GM12878 (cell line): ENCODE results near the gene ZMAT3. TPM values are rescaled to one million over a fixed set of nuclear protein-coding genes. Genes with fewer than 3 reads are reported as not detected.

Source experiments
- RAD21 ChIP-seq: IDR thresholded peaks from 2 replicates; pipeline ENCODE4 v1.6.1; 2011; ENCODE audit warnings: mild to moderate bottlenecking, low read depth, low read length, moderate library complexity; ENCODE audit not compliant: insufficient read depth
- polyA plus RNA-seq, 11 experiments: library from polyadenylated mRNA; depleted of rRNA in 4 of 11; unstranded in 6 of 11; stranded (reverse) in 5 of 11; fragments of >200 nt; fragmentation: Nextera tagmentation in 4 of 11; fragmentation: Illumina TruSeq in 1 of 11; extraction: Ambion mirVana in 4 of 11; extraction: Trizol in 1 of 11; gene quantifications; 1 replicate in 1 of 11; 2 replicates in 10 of 11; pipeline versions ENCODE4 v1.2.1 to v1.2.3, GENCODE V29; 2011 to 2016; ENCODE audit warnings: inconsistent platforms in 2 of 11, missing spikeins in 2 of 11, low read depth in 1 of 11
- small RNA-seq: library from RNA; depleted of rRNA; stranded (forward); fragments of <200 nt; gene quantifications from one replicate; pipeline ENCODE3, GENCODE V24; 2014
- total RNA-seq, 4 experiments: library from RNA; depleted of rRNA in 3 of 4; stranded (reverse); fragments of >200 nt in 3 of 4; fragmentation: Illumina TruSeq in 1 of 4; extraction: Trizol in 1 of 4; gene quantifications; 2 replicates each; pipeline versions ENCODE4 v1.2.1 to v1.2.3, GENCODE V29; 2013 to 2021

The ZMAT3 gene
- total and polyA plus RNA-seq, 10 of the 15 experiments (the other 5 are each of a cell fraction or from before 2014, with no cell fraction given) = 6.2 to 55.9 (median 25.8) TPM

DNA sequence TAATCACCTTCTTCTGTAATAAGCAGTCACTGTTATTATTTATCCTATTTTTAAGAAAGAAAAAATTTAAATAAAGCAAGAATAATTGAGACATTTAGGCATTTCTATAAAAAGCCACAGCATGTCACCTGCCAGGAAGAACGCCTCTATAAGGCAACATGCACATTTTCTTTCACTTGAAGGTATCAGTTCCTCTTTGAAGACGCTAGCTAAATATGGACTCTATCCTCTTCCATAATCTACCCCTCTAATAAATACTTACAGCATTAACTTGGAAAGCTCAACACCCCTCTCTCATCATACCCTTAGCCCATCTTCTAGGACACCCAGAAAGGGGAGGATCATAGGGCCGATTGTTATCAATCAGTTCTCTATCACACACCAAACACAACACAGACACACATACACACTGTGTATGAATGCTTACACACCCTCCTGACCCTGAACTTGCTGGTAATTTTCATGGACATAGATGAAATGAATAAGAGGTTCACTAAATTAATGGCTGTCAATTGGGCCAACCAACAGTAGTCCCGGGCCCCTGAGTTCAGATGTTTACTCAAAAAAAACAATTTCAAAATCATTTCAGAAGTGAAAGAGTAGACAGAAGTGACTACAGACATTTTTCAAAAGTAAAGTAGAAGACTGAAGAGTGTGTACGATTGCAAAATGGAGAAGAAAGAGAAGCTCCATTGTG is 102.5 kb downstream of the ZMAT3 start (continued):
- TF ChIP-seq RAD21 = no peak
- TF ChIP-seq, all 136 proteins: peak for 38

Small RNAs within 50 kb of the gene (small RNA-seq; reads per million reads assigned to genes)
- gene RF00019 = not detected

Other genes starting within 250 kb of the ZMAT3 start
- 10.8 and 13.9 TPM in 2 replicates for gene PIK3CA, start 76.5 kb upstream of the ZMAT3 start, total RNA-seq (2014; rRNA removed)
- gene PIK3CA, start 76.5 kb upstream of the ZMAT3 start, total RNA-seq (2014; rRNA removed; fragmentation: Illumina TruSeq; extraction: Trizol) = 18.6 and 18.7 TPM in 2 replicates
- 16.9 and 17.4 TPM in 2 replicates for gene PIK3CA, start 76.5 kb upstream of the ZMAT3 start, total RNA-seq (2021)
- gene PIK3CA, start 76.5 kb upstream of the ZMAT3 start, polyA plus RNA-seq (2011; rRNA removed) = 15.7 and 28.9 TPM in 2 replicates
- gene PIK3CA, start 76.5 kb upstream of the ZMAT3 start, polyA plus RNA-seq (2014; fragmentation: Illumina TruSeq; extraction: Trizol) = 13.3 and 15.3 TPM in 2 replicates
- 1 to 10 TPM; 3.0 to 4.1 TPM for gene PIK3CA, start 76.5 kb upstream of the ZMAT3 start, polyA plus RNA-seq (2014; fragmentation: Nextera tagmentation; extraction: Ambion mirVana)
- gene PIK3CA, start 76.5 kb upstream of the ZMAT3 start, polyA plus RNA-seq (2014; rRNA removed) = 6.7 and 7.0 TPM in 2 replicates
- 1 to 10 TPM; 3.5 to 7.2 TPM for gene PIK3CA, start 76.5 kb upstream of the ZMAT3 start, polyA plus RNA-seq (2016; fragmentation: Nextera tagmentation; extraction: Ambion mirVana)
- 2.2 and 2.3 TPM in 2 replicates for gene KCNMB3, start 179.3 kb upstream of the ZMAT3 start, total RNA-seq (2014; rRNA removed)
- 2.9 and 3.2 TPM in 2 replicates for gene KCNMB3, start 179.3 kb upstream of the ZMAT3 start, total RNA-seq (2014; rRNA removed; fragmentation: Illumina TruSeq; extraction: Trizol)
- gene KCNMB3, start 179.3 kb upstream of the ZMAT3 start, total RNA-seq (2021) = 1.7 and 2.1 TPM in 2 replicates
- 3.4 and 4.3 TPM in 2 replicates for gene KCNMB3, start 179.3 kb upstream of the ZMAT3 start, polyA plus RNA-seq (2011; rRNA removed)
- gene KCNMB3, start 179.3 kb upstream of the ZMAT3 start, polyA plus RNA-seq (2014; fragmentation: Illumina TruSeq; extraction: Trizol) = 4.6 and 4.8 TPM in 2 replicates
- gene KCNMB3, start 179.3 kb upstream of the ZMAT3 start, polyA plus RNA-seq (2014; fragmentation: Nextera tagmentation; extraction: Ambion mirVana) = 1 to 10 TPM; 1.2 to 3.2 TPM
- 1.7 and 2.2 TPM in 2 replicates for gene KCNMB3, start 179.3 kb upstream of the ZMAT3 start, polyA plus RNA-seq (2014; rRNA removed)
- gene KCNMB3, start 179.3 kb upstream of the ZMAT3 start, polyA plus RNA-seq (2016; fragmentation: Nextera tagmentation; extraction: Ambion mirVana) = under 1 TPM; 0.20 to 0.62 TPM